ENCODE data around the gene GP1BB. TPM values are rescaled to one million over a fixed set of nuclear protein-coding genes. Genes with fewer than 3 reads are reported as not detected.
A peak's percentile ranks its signal among the peaks of the same experiment; 100 is the strongest.

The GP1BB gene
- total and polyA plus RNA-seq, 2 of the 13 experiments (the other 11 are each of a cell fraction or from before 2014, with no cell fraction given), result not detected

GRCh38 chr22:19756288-19757128 lies 33.2 kb downstream of the GP1BB start (continued):
- 0 out of 2 replicates have a peak, but pooled peaks have one; percentile 18 for TF ChIP-seq ZNF609 (CRISPR knock-in tag; IDR thresholded peaks at IDR 0.05; ENCODE audit: borderline replicate concordance)
- no peak for TF ChIP-seq LRRFIP1 (CRISPR knock-in tag; conservative IDR thresholded peaks at IDR 0.05)
- TF ChIP-seq KDM3A (CRISPR knock-in tag; IDR thresholded peaks at IDR 0.05; ENCODE audit: low read depth), result no peak
- TF ChIP-seq, protein P1, sequence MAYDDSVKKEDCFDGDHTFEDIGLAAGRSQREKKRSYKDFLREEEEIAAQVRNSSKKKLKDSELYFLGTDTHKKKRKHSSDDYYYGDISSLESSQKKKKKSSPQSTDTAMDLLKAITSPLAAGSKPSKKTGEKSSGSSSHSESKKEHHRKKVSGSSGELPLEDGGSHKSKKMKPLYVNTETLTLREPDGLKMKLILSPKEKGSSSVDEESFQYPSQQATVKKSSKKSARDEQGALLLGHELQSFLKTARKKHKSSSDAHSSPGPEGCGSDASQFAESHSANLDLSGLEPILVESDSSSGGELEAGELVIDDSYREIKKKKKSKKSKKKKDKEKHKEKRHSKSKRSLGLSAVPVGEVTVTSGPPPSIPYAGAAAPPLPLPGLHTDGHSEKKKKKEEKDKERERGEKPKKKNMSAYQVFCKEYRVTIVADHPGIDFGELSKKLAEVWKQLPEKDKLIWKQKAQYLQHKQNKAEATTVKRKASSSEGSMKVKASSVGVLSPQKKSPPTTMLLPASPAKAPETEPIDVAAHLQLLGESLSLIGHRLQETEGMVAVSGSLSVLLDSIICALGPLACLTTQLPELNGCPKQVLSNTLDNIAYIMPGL (CRISPR knock-in tag; IDR thresholded peaks at IDR 0.05; ENCODE audit: borderline replicate concordance in 1 of 2, low read depth in 1 of 2), result peak in 1 of 2 experiments; percentile 33; a peak in 1 of 4 replicates
- TF ChIP-seq ZNF800 (CRISPR knock-in tag; IDR thresholded peaks at IDR 0.05), result peak; percentile 80
- no peak for TF ChIP-seq ZNF224 (CRISPR knock-in tag; IDR thresholded peaks at IDR 0.05)
- TF ChIP-seq SALL1 (CRISPR knock-in tag; IDR thresholded peaks at IDR 0.05), result peak; percentile 46
- TF ChIP-seq ZNF556 (CRISPR knock-in tag; IDR thresholded peaks at IDR 0.05; ENCODE audit: borderline replicate concordance), result no peak
- no peak for TF ChIP-seq SOX6 (IDR thresholded peaks at IDR 0.05)
- no peak for TF ChIP-seq SOX6 (CRISPR knock-in tag; IDR thresholded peaks at IDR 0.05)
- TF ChIP-seq, protein P2, sequence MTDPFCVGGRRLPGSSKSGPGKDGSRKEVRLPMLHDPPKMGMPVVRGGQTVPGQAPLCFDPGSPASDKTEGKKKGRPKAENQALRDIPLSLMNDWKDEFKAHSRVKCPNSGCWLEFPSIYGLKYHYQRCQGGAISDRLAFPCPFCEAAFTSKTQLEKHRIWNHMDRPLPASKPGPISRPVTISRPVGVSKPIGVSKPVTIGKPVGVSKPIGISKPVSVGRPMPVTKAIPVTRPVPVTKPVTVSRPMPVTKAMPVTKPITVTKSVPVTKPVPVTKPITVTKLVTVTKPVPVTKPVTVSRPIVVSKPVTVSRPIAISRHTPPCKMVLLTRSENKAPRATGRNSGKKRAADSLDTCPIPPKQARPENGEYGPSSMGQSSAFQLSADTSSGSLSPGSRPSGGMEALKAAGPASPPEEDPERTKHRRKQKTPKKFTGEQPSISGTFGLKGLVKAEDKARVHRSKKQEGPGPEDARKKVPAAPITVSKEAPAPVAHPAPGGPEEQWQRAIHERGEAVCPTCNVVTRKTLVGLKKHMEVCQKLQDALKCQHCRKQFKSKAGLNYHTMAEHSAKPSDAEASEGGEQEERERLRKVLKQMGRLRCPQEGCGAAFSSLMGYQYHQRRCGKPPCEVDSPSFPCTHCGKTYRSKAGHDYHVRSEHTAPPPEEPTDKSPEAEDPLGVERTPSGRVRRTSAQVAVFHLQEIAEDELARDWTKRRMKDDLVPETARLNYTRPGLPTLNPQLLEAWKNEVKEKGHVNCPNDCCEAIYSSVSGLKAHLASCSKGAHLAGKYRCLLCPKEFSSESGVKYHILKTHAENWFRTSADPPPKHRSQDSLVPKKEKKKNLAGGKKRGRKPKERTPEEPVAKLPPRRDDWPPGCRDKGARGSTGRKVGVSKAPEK (CRISPR knock-in tag; IDR thresholded peaks at IDR 0.05; ENCODE audit: borderline replicate concordance), result peak; percentile 76; the same call in 1 of the 2 replicates
- TF ChIP-seq ZNF263 (CRISPR knock-in tag; IDR thresholded peaks at IDR 0.05), result peak; percentile 49; the same call in 1 of the 2 replicates

All from HepG2 (cell line).